Measurements from ENCODE around the gene ADAM30. TPM values are rescaled to one million over a fixed set of nuclear protein-coding genes. Genes with fewer than 3 reads are reported as not detected.
"Not testable (repeated sequence)": the region's sequence is repeated elsewhere in the genome, so short reads cannot be mapped to it uniquely, and the experiment has no call there.

The ADAM30 gene
- total RNA-seq, 1 donor from 2014 or later, result not detected

DNA sequence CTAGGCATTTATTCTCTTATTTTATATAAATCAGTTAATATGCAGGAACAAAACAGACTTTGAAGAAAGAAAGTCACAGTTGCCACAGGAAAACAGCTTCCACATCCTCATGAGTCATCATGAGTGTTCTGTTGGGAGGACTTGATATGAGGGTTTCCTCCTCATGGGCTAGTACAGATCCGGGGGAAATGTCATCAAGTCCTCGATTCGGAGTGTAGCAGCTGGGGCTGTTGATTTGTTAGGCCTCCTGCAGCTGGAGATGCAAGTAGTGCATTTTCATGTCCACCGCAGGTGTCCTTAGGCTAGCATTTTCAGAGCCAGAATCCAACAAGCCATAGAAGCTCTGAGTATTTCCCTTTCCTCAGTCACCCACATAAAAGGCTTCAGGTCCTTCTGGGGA lies 36.7 kb downstream of the ADAM30 start:
- peaks cover 16% of the 10 kb centered on the region for H3K27me3 Mint-ChIP-seq
- H3K4me3 Mint-ChIP-seq, result no peak overlapping the region
- no peak overlapping the region for H3K27ac Mint-ChIP-seq
- no peak for DNase-seq
- TF ChIP-seq, protein P1, sequence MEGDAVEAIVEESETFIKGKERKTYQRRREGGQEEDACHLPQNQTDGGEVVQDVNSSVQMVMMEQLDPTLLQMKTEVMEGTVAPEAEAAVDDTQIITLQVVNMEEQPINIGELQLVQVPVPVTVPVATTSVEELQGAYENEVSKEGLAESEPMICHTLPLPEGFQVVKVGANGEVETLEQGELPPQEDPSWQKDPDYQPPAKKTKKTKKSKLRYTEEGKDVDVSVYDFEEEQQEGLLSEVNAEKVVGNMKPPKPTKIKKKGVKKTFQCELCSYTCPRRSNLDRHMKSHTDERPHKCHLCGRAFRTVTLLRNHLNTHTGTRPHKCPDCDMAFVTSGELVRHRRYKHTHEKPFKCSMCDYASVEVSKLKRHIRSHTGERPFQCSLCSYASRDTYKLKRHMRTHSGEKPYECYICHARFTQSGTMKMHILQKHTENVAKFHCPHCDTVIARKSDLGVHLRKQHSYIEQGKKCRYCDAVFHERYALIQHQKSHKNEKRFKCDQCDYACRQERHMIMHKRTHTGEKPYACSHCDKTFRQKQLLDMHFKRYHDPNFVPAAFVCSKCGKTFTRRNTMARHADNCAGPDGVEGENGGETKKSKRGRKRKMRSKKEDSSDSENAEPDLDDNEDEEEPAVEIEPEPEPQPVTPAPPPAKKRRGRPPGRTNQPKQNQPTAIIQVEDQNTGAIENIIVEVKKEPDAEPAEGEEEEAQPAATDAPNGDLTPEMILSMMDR (IDR thresholded peaks at IDR 0.05), result no peak
- H3K4me1 Mint-ChIP-seq, result no peaks in the 10 kb centered on the region
- no peak for ATAC-seq (ENCODE audit: low read depth)
- no peaks in the 10 kb centered on the region for H3K9me3 Mint-ChIP-seq
- intact Hi-C loops (cut with micrococcal nuclease), result no loop called here
- H3K36me3 Mint-ChIP-seq (ENCODE audit: low read depth), result no peaks in the 10 kb centered on the region
- CTCF ChIA-PET, result interaction anchor here (1.8 kb wide), 1 partner anchor 10 kb away, joined by 4 read pairs; no protein-coding TSS in a partner anchor
- POLR2A ChIA-PET, result no interaction called here

DNA sequence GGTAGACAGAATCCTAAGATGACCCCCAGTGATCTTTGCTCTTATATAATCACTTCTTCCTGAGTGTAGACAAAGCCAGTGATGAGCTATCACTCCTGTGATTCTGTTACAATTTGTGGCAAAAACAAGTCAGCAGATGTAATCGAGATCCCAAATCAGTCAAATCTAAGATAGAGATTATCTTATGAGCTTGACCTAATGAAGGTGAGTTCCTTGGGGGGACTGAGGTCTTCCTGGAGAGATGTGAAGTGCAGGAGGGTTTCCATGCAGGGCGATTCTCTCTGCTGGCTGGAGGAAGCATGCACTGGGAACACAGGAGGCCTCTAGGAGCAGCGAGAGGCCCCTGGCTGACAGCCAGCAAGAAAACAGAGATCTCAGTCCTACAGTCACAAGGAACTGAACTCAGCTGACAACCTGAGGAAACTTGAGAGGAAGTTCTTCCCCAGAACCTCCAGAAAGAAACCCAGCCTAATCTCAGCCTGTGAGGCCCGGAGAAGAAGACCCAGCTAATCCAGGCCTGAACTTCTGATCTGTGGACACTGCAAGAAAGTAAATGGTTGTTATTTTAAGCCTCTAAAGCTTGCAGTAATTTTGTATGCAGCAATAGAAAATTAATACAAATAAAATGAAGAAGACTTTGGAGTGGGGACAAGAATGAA lies 37.6 kb downstream of the ADAM30 start:
- H3K36me3 Mint-ChIP-seq (ENCODE audit: low read depth); DNase-seq; ATAC-seq (ENCODE audit: low read depth); H3K4me1 Mint-ChIP-seq; H3K27ac Mint-ChIP-seq; H3K4me3 Mint-ChIP-seq; H3K9me3 Mint-ChIP-seq; POLR2A ChIA-PET; intact Hi-C loops (cut with micrococcal nuclease): not testable (repeated sequence)
- CTCF ChIA-PET, result interaction anchor here (1.8 kb wide), 1 partner anchor 11 kb away, joined by 4 read pairs; no protein-coding TSS in a partner anchor
- H3K27me3 Mint-ChIP-seq, result peaks cover 16% of the 10 kb centered on the region

DNA sequence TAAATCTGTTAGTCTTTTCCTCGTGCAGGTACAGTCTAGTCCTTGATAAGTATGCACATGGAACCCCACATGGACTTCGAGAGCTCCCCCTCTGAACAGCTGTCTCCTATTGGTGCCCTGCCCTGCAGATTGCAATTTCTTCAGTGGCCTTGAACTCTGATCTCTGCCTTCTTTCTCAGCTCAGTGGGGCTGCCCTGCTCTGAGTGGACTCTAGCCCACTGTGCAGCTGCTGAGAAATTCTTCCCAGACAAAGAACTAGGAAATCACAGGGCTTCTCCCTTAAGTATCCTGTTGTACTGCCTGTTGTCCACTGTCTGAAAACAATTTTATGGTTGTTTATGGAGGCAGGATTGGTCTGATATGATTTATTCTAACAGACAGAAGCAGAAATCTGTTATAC lies 38.2 kb downstream of the ADAM30 start:
- ATAC-seq (ENCODE audit: low read depth) (no peak), DNase-seq (no peak)
- peaks cover 16% of the 10 kb centered on the region for H3K27me3 Mint-ChIP-seq
- intact Hi-C loops (cut with micrococcal nuclease), result no loop called here
- H3K9me3 Mint-ChIP-seq, result no peaks in the 10 kb centered on the region
- ChIA-PET POLR2A (no interaction called here), CTCF (interaction anchor here (1.8 kb wide), 1 partner anchor 12 kb away, joined by 4 read pairs; no protein-coding TSS in a partner anchor)
- TF ChIP-seq, protein P1 (IDR thresholded peaks at IDR 0.05), result no peak
- no peaks in the 10 kb centered on the region for H3K4me1 Mint-ChIP-seq
- no peak overlapping the region for H3K4me3 Mint-ChIP-seq
- H3K36me3 Mint-ChIP-seq (ENCODE audit: low read depth), result no peaks in the 10 kb centered on the region
- H3K27ac Mint-ChIP-seq, result no peak overlapping the region

DNA sequence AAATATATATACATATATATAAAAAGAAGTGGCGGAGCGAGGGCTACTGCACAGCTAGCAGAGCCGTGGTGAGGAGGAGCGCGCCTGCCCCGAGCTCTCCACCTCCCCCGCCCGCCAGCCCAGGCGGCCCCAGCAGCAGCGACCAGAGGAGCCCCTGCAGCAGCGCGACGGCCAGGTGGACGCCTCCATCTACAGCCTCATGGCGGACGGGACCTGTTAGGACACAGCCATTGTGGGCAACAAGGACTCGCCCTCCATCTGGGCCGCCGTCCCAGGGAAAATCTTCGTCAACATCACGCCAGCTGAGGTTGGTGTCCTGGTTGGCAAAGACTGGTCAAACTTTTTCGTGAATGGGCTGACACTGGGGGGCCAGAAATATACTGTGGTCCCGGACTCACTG lies 43.2 kb downstream of the ADAM30 start:
- TF ChIP-seq, protein P1 (IDR thresholded peaks at IDR 0.05), result no peak
- H3K36me3 Mint-ChIP-seq (ENCODE audit: low read depth), result no peaks in the 10 kb centered on the region
- POLR2A ChIA-PET, result no interaction called here
- no peak for DNase-seq
- no peak overlapping the region for H3K27ac Mint-ChIP-seq
- H3K9me3 Mint-ChIP-seq, result no peaks in the 10 kb centered on the region
- CTCF ChIA-PET, result no interaction called here
- ATAC-seq (ENCODE audit: low read depth), result no peak
- H3K27me3 Mint-ChIP-seq, result peaks cover 3% of the 10 kb centered on the region
- H3K4me3 Mint-ChIP-seq, result no peak overlapping the region
- intact Hi-C loops (cut with micrococcal nuclease), result no loop called here
- no peaks in the 10 kb centered on the region for H3K4me1 Mint-ChIP-seq

DNA sequence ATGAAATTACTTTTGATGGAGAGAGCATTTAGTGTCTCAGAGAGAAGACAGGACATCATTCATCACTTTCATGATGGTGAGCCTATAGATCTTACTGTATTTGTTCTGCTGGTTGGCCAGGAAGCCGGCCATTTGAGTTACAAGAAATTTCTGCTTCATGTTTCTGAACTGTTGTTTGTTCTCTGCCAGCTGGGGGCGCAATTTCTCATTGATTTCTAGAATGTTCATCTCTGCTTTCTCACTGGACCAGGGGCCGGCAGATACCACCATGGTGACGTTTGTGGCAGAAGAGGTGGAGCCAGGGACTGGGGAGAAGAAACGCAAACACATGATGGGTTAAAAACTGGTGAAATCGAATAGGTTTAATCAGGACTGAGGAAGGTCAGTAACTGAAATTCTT lies 52.1 kb downstream of the ADAM30 start:
- H3K4me1 Mint-ChIP-seq; CTCF ChIA-PET; ATAC-seq (ENCODE audit: low read depth); H3K27ac Mint-ChIP-seq; H3K27me3 Mint-ChIP-seq; H3K9me3 Mint-ChIP-seq; intact Hi-C loops (cut with micrococcal nuclease); POLR2A ChIA-PET; H3K4me3 Mint-ChIP-seq; H3K36me3 Mint-ChIP-seq (ENCODE audit: low read depth); DNase-seq: not testable (repeated sequence)

Other genes with a start within 250 kb of the ADAM30 start
- 0.07 TPM in 1 of 2 replicates, not detected in the other for gene ZNF697, start 248.2 kb downstream of the ADAM30 start, total RNA-seq
- gene PHGDH, start 184.6 kb downstream of the ADAM30 start, total RNA-seq, result 51.6 and 57.5 TPM in 2 replicates
- gene HMGCS2, start 127.6 kb downstream of the ADAM30 start, total RNA-seq, result not detected in 2 replicates
- not detected in 2 replicates for gene REG4, start 85.1 kb downstream of the ADAM30 start, total RNA-seq
- gene NOTCH2, start 173.1 kb upstream of the ADAM30 start, total RNA-seq, result 216 and 259 TPM in 2 replicates

Measured in activated B cell treated with CpG ODN at 0.5 μM for 24 hours (primary cell).